T-helper 9 cell (primary cell): Measurements from ENCODE around the gene FAM98B.

ENCODE experiments used
- DNase-seq: peaks from one replicate; pipeline ENCODE4 v3.0.0-alpha.2; 2020

FAM98B gene

GRCh38 chr15:38461066-38461833 lies 7.3 kb downstream of the FAM98B start:
- DNase-seq = no peak

GRCh38 chr15:38463893-38464292 lies 10.0 kb downstream of the FAM98B start:
- no peak for DNase-seq

GRCh38 chr15:38464675-38465074 lies 10.7 kb downstream of the FAM98B start:
- DNase-seq = no peak

GRCh38 chr15:38470816-38471215 lies 16.9 kb downstream of the FAM98B start:
- DNase-seq = no peak

GRCh38 chr15:38471974-38472373 lies 18.0 kb downstream of the FAM98B start:
- no peak for DNase-seq

GRCh38 chr15:38474155-38474757 lies 20.3 kb downstream of the FAM98B start:
- peak; percentile 11 for DNase-seq

- no peak for DNase-seq
Measured at GRCh38 chr15:38475361-38475760, 21.4 kb downstream of the FAM98B start.

- no peak for DNase-seq
Measured at GRCh38 chr15:38476120-38476519, 22.2 kb downstream of the FAM98B start.

GRCh38 chr15:38477637-38478036 lies 23.7 kb downstream of the FAM98B start:
- DNase-seq = no peak

GRCh38 chr15:38479266-38479665 lies 25.3 kb downstream of the FAM98B start:
- DNase-seq = no peak

- DNase-seq = no peak
Measured at GRCh38 chr15:38479756-38480155, 25.8 kb downstream of the FAM98B start.

GRCh38 chr15:38481113-38481512 lies 27.2 kb downstream of the FAM98B start:
- DNase-seq = no peak

- DNase-seq = no peak
Measured at GRCh38 chr15:38481761-38482160, 27.8 kb downstream of the FAM98B start.

- no peak for DNase-seq
Measured at GRCh38 chr15:38482572-38482971, 28.6 kb downstream of the FAM98B start.

- no peak for DNase-seq
Measured at GRCh38 chr15:38486936-38487335, 33.0 kb downstream of the FAM98B start.

GRCh38 chr15:38487378-38487777 lies 33.5 kb downstream of the FAM98B start:
- no peak for DNase-seq

GRCh38 chr15:38490242-38490922 lies 36.5 kb downstream of the FAM98B start:
- no peak for DNase-seq

GRCh38 chr15:38496151-38496550 lies 42.2 kb downstream of the FAM98B start:
- no peak for DNase-seq

GRCh38 chr15:38499651-38500050 lies 45.7 kb downstream of the FAM98B start:
- no peak for DNase-seq

- DNase-seq = no peak
Measured at GRCh38 chr15:38503496-38503895, 49.6 kb downstream of the FAM98B start.

GRCh38 chr15:38504680-38505467 lies 50.9 kb downstream of the FAM98B start:
- DNase-seq = no peak

- no peak for DNase-seq
Measured at GRCh38 chr15:38506997-38507396, 53.1 kb downstream of the FAM98B start.

- no peak for DNase-seq
Measured at GRCh38 chr15:38507570-38507969, 53.6 kb downstream of the FAM98B start.
